HepG2 (cell line): ENCODE measurements around the gene RPS6KL1. TPM values are rescaled to one million over a fixed set of nuclear protein-coding genes. Genes with fewer than 3 reads are reported as not detected.
A peak's percentile ranks its signal among the peaks of the same experiment; 100 is the strongest.

Experiments
- NAIF1 ChIP-seq: sonication (generic); formaldehyde crosslinking; IDR thresholded peaks from 2 replicates; pipeline ENCODE4 v1.5.0; 2020; ENCODE audit warnings: mild to moderate bottlenecking, missing genetic modification reagents, borderline replicate concordance
- PHB2 ChIP-seq: fragments of 450-650 bp; IDR thresholded peaks from 2 replicates; pipeline ENCODE4 v1.6.1; 2018; ENCODE audit not compliant: partially characterized antibody
- PHF21A ChIP-seq: sonication (generic); formaldehyde crosslinking; IDR thresholded peaks from 2 replicates; pipeline ENCODE4 v1.5.0; 2020; ENCODE audit warnings: mild to moderate bottlenecking, missing genetic modification reagents
- POLR2A ChIP-seq, 2 experiments: IDR thresholded peaks; 2 replicates each; pipeline ENCODE4 v1.6.1; 2011; ENCODE audit warnings: low read depth in 2 of 2, low read length in 2 of 2, mild to moderate bottlenecking in 1 of 2, moderate library complexity in 1 of 2; ENCODE audit not compliant: insufficient read depth in 1 of 2
- SRSF9 ChIP-seq: fragments of 200-400 bp; formaldehyde crosslinking; IDR thresholded peaks from 2 replicates; pipeline ENCODE4 v1.6.1; 2018; ENCODE audit warnings: borderline replicate concordance, mild to moderate bottlenecking, low read depth, low read length; ENCODE audit not compliant: insufficient read depth, poor library complexity, severe bottlenecking
- TCF7 ChIP-seq: sonication (generic); IDR thresholded peaks from 2 replicates; pipeline ENCODE4 v1.6.1; 2016; ENCODE audit warnings: antibody characterized with exemption, low read depth
- TMF1 ChIP-seq: sonication (generic); formaldehyde crosslinking; IDR thresholded peaks from 2 replicates; pipeline ENCODE4 v1.8.1; 2022; ENCODE audit warnings: low read depth, missing genetic modification reagents
- WIZ ChIP-seq: sonication (generic); formaldehyde crosslinking; IDR thresholded peaks from 2 replicates; pipeline ENCODE4 v1.5.1; 2020; ENCODE audit warnings: mild to moderate bottlenecking, missing genetic modification reagents
- ZNF12 ChIP-seq: sonication (generic); formaldehyde crosslinking; IDR thresholded peaks from 2 replicates; pipeline ENCODE4 v1.5.0; 2020; ENCODE audit warnings: missing genetic modification reagents
- ZNF33A ChIP-seq: sonication (generic); formaldehyde crosslinking; IDR thresholded peaks from 2 replicates; pipeline ENCODE4 v1.5.1; 2020; ENCODE audit warnings: missing genetic modification reagents, mild to moderate bottlenecking, moderate library complexity, borderline replicate concordance
- polyA plus RNA-seq, 8 experiments: library from polyadenylated mRNA; depleted of rRNA in 3 of 8; stranded (reverse) in 7 of 8; unstranded in 1 of 8; fragments of >200 nt; fragmentation: Illumina TruSeq in 4 of 8; extraction: Trizol in 4 of 8; gene quantifications; 2 replicates each; pipeline versions ENCODE4 v1.2.1 to v1.2.3, GENCODE V29; 2011 to 2016; ENCODE audit warnings: low read depth in 4 of 8, missing spikeins in 1 of 8, mixed read lengths in 1 of 8; ENCODE audit not compliant: insufficient read depth in 1 of 8
- total RNA-seq, 5 experiments: library from RNA; depleted of rRNA; stranded (reverse); fragments of >200 nt; fragmentation: Illumina TruSeq; extraction: Trizol; gene quantifications; 2 replicates each; pipeline ENCODE4 v1.2.3, GENCODE V29; 2016; ENCODE audit warnings: low read depth in 1 of 5
- TF ChIP-seq, protein P1 (sequence below): sonication (generic); formaldehyde crosslinking; IDR thresholded peaks from 2 replicates; pipeline ENCODE4 v1.5.1; 2020; ENCODE audit warnings: mild to moderate bottlenecking, missing genetic modification reagents, borderline replicate concordance
- TF ChIP-seq, protein P2 (sequence below): sonication (generic); formaldehyde crosslinking; IDR thresholded peaks from one replicate; pipeline ENCODE4 v1.5.1; 2020; ENCODE audit warnings: mild to moderate bottlenecking, missing genetic modification reagents; ENCODE audit errors: not compliant biosample characterization
- TF ChIP-seq, protein P3 (sequence below), 2 experiments: sonication (generic) in 1 of 2; formaldehyde crosslinking in 1 of 2; IDR thresholded peaks; 2 replicates each; pipeline versions ENCODE4 v1.5.1 to v1.6.1; 2011 to 2020; ENCODE audit warnings: borderline replicate concordance in 1 of 2, low read depth in 1 of 2, low read length in 1 of 2, mild to moderate bottlenecking in 1 of 2, missing genetic modification reagents in 1 of 2, moderate library complexity in 1 of 2
- TF ChIP-seq, protein P4 (sequence below): IDR thresholded peaks from 2 replicates; pipeline ENCODE4 v1.6.1; 2016; ENCODE audit warnings: missing genetic modification reagents, missing compliant biosample characterization
- TF ChIP-seq, protein P5 (sequence below): sonication (generic); formaldehyde crosslinking; IDR thresholded peaks from 2 replicates; pipeline ENCODE4 v1.9.0; 2021; ENCODE audit warnings: missing genetic modification reagents, borderline replicate concordance

Gene RPS6KL1
- total and polyA plus RNA-seq, 2 of the 13 experiments (the other 11 are each of a cell fraction or from before 2014, with no cell fraction given): 6.5 to 11.5 TPM

DNA sequence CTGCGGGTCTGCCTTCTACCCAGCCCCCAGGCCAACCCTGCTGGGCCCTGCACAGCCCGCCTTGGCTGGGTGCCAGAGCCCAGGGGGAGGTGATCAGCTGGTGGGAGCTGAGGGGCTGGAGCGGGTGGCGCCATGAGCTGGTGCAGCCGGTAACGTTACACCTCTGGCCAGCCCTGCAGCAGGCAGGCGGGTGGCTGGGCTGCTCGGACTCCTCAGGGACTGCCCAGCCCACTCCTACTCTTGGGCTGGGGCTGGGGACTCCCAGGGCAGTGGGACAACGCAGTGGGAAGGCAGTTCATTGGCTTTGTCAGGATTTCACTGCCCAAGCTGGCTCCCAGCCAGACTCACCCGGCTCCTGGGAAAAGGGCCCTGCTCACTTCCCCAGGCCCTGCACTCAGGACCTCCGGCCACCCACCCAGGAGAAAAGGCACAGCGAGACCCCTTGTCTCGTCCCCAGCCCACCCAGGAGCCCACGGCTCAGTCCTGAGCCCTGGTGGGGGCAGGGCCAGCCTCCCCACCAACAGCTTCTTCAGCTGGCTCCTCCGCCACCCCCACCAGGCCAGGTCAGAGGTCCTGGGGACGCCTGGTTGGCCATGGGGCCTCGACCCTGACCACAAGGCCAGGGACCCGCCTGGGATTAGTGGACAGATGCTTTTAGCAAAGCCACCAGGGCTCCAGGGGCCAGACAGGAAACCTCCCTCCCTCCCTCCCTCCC lies 31.3 kb upstream of the RPS6KL1 start (continued):
- TF ChIP-seq, protein P1, sequence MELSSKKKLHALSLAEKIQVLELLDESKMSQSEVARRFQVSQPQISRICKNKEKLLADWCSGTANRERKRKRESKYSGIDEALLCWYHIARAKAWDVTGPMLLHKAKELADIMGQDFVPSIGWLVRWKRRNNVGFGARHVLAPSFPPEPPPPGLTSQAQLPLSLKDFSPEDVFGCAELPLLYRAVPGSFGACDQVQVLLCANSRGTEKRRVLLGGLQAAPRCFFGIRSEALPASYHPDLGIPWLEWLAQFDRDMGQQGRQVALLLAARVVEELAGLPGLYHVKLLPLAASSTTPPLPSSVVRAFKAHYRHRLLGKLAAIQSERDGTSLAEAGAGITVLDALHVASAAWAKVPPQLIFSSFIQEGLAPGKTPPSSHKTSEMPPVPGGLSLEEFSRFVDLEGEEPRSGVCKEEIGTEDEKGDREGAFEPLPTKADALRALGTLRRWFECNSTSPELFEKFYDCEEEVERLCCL (CRISPR knock-in tag): no peak
- TF ChIP-seq POLR2A (IDR thresholded peaks at IDR 0.05; ENCODE audit: insufficient read depth in 1 of 2, low read depth in 2 of 2, low read length in 2 of 2): peak in 1 of 2 experiments; percentile 24; a peak in 1 of 4 replicates
- TF ChIP-seq, protein P2, sequence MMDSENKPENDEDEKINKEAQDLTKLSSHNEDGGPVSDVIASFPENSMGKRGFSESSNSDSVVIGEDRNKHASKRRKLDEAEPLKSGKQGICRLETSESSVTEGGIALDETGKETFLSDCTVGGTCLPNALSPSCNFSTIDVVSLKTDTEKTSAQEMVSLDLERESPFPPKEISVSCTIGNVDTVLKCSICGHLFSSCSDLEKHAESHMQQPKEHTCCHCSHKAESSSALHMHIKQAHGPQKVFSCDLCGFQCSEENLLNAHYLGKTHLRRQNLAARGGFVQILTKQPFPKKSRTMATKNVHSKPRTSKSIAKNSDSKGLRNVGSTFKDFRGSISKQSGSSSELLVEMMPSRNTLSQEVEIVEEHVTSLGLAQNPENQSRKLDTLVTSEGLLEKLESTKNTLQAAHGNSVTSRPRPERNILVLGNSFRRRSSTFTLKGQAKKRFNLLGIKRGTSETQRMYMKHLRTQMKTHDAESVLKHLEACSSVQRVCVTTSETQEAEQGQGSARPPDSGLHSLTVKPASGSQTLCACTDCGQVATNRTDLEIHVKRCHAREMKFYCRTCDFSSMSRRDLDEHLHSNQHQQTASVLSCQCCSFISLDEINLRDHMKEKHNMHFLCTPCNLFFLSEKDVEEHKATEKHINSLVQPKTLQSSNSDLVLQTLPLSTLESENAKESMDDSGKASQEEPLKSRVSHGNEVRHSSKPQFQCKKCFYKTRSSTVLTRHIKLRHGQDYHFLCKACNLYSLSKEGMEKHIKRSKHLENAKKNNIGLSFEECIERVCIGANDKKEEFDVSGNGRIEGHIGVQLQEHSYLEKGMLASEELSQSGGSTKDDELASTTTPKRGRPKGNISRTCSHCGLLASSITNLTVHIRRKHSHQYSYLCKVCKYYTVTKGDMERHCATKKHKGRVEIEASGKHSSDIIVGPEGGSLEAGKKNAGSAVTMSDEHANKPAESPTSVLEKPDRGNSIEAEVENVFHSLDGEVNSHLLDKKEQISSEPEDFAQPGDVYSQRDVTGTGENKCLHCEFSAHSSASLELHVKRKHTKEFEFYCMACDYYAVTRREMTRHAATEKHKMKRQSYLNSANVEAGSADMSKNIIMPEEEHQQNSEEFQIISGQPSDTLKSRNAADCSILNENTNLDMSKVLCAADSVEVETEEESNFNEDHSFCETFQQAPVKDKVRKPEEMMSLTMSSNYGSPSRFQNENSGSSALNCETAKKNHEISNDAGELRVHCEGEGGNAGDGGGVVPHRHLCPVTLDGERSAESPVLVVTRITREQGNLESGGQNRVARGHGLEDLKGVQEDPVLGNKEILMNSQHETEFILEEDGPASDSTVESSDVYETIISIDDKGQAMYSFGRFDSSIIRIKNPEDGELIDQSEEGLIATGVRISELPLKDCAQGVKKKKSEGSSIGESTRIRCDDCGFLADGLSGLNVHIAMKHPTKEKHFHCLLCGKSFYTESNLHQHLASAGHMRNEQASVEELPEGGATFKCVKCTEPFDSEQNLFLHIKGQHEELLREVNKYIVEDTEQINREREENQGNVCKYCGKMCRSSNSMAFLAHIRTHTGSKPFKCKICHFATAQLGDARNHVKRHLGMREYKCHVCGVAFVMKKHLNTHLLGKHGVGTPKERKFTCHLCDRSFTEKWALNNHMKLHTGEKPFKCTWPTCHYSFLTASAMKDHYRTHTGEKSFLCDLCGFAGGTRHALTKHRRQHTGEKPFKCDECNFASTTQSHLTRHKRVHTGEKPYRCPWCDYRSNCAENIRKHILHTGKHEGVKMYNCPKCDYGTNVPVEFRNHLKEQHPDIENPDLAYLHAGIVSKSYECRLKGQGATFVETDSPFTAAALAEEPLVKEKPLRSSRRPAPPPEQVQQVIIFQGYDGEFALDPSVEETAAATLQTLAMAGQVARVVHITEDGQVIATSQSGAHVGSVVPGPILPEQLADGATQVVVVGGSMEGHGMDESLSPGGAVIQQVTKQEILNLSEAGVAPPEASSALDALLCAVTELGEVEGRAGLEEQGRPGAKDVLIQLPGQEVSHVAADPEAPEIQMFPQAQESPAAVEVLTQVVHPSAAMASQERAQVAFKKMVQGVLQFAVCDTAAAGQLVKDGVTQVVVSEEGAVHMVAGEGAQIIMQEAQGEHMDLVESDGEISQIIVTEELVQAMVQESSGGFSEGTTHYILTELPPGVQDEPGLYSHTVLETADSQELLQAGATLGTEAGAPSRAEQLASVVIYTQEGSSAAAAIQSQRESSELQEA (CRISPR knock-in tag): no peak
- peak; percentile 43; the same call in 1 of the 2 replicates for TF ChIP-seq PHF21A (CRISPR knock-in tag)
- TF ChIP-seq WIZ: no peak
- TF ChIP-seq ZNF12: no peak
- TF ChIP-seq, protein P3, sequence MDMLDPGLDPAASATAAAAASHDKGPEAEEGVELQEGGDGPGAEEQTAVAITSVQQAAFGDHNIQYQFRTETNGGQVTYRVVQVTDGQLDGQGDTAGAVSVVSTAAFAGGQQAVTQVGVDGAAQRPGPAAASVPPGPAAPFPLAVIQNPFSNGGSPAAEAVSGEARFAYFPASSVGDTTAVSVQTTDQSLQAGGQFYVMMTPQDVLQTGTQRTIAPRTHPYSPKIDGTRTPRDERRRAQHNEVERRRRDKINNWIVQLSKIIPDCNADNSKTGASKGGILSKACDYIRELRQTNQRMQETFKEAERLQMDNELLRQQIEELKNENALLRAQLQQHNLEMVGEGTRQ (IDR thresholded peaks at IDR 0.05; ENCODE audit: low read depth, low read length): no peak
- TF ChIP-seq, protein P3 (CRISPR knock-in tag; IDR thresholded peaks at IDR 0.05; ENCODE audit: borderline replicate concordance): no peak
- no peak for TF ChIP-seq PHB2
- TF ChIP-seq SRSF9: no peak
- no peak for TF ChIP-seq TMF1 (CRISPR knock-in tag)
- TF ChIP-seq, protein P4, sequence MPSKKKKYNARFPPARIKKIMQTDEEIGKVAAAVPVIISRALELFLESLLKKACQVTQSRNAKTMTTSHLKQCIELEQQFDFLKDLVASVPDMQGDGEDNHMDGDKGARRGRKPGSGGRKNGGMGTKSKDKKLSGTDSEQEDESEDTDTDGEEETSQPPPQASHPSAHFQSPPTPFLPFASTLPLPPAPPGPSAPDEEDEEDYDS (CRISPR knock-in tag): no peak; the same call in 1 of the 2 replicates
- TF ChIP-seq ZNF33A (CRISPR knock-in tag): no peak
- TF ChIP-seq TCF7: no peak
- TF ChIP-seq NAIF1 (CRISPR knock-in tag): no peak
- TF ChIP-seq, protein P5, sequence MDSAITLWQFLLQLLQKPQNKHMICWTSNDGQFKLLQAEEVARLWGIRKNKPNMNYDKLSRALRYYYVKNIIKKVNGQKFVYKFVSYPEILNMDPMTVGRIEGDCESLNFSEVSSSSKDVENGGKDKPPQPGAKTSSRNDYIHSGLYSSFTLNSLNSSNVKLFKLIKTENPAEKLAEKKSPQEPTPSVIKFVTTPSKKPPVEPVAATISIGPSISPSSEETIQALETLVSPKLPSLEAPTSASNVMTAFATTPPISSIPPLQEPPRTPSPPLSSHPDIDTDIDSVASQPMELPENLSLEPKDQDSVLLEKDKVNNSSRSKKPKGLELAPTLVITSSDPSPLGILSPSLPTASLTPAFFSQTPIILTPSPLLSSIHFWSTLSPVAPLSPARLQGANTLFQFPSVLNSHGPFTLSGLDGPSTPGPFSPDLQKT (CRISPR knock-in tag): no peak
